ENCODE results near the gene FGD2. TPM values are rescaled to one million over a fixed set of nuclear protein-coding genes. Genes with fewer than 3 reads are reported as not detected.
"Not testable (repeated sequence)": the region's sequence is repeated elsewhere in the genome, so short reads cannot be mapped to it uniquely, and the experiment has no call there.

FGD2 gene
- total and polyA plus RNA-seq, 2 experiments from 2014 or later = 0.29 TPM; not detected in 1

GRCh38 chr6:37058084-37058586 is 52.7 kb downstream of the FGD2 start:
- H3K36me3 ChIP-seq = no peaks in the 10 kb centered on the region
- H3K27me3 ChIP-seq = no peaks in the 10 kb centered on the region
- no peak overlapping the region for H3K4me3 ChIP-seq
- no peak overlapping the region for H3K27ac ChIP-seq
- TF ChIP-seq CTCF (IDR thresholded peaks at IDR 0.05; ENCODE audit: low read depth, low read length) = no peak
- H3K4me1 ChIP-seq (ENCODE audit: low read depth) = peaks cover 11% of the 10 kb centered on the region
- DNase-seq (ENCODE audit: low read depth in 1 of 2, low spot score in 1 of 2) = no peak
- no peaks in the 10 kb centered on the region for H3K9me3 ChIP-seq (ENCODE audit: low read depth)

- DNase-seq (ENCODE audit: low read depth in 1 of 2, low spot score in 1 of 2); H3K4me3 ChIP-seq; H3K27ac ChIP-seq; H3K36me3 ChIP-seq; H3K27me3 ChIP-seq; H3K9me3 ChIP-seq (ENCODE audit: low read depth): not testable (repeated sequence)
- peaks cover 11% of the 10 kb centered on the region for H3K4me1 ChIP-seq (ENCODE audit: low read depth)
These were observed 53.5 kb downstream of the FGD2 start for GRCh38 chr6:37058984-37059343.

GRCh38 chr6:37059344-37060194 is 54.1 kb downstream of the FGD2 start:
- Histone ChIP-seq H3K36me3 (no peaks in the 10 kb centered on the region), H3K27ac (peak overlapping the region; percentile 88), H3K27me3 (no peaks in the 10 kb centered on the region), H3K4me1 (ENCODE audit: low read depth) (peaks cover 11% of the 10 kb centered on the region), H3K9me3 (ENCODE audit: low read depth) (no peaks in the 10 kb centered on the region), H3K4me3 (no peak overlapping the region)
- TF ChIP-seq CTCF (IDR thresholded peaks at IDR 0.05; ENCODE audit: low read depth, low read length) = peak; percentile 78
- DNase-seq (ENCODE audit: low read depth in 1 of 2, low spot score in 1 of 2) = peak; percentile 70 to 95

- Histone ChIP-seq H3K27me3 (no peaks in the 10 kb centered on the region), H3K9me3 (ENCODE audit: low read depth) (no peaks in the 10 kb centered on the region), H3K4me3 (no peak overlapping the region), H3K27ac (peak overlapping the region; percentile 88), H3K4me1 (ENCODE audit: low read depth) (peaks cover 11% of the 10 kb centered on the region), H3K36me3 (no peaks in the 10 kb centered on the region)
- no peak for DNase-seq (ENCODE audit: low read depth in 1 of 2, low spot score in 1 of 2)
- TF ChIP-seq CTCF (IDR thresholded peaks at IDR 0.05; ENCODE audit: low read depth, low read length) = no peak
These were observed 54.7 kb downstream of the FGD2 start for GRCh38 chr6:37060195-37060559.

- no peak overlapping the region for H3K4me3 ChIP-seq
- DNase-seq (ENCODE audit: low read depth in 1 of 2, low spot score in 1 of 2) = no peak
- no peak overlapping the region for H3K27ac ChIP-seq
- TF ChIP-seq CTCF (IDR thresholded peaks at IDR 0.05; ENCODE audit: low read depth, low read length) = no peak
- peaks cover 11% of the 10 kb centered on the region for H3K4me1 ChIP-seq (ENCODE audit: low read depth)
- H3K9me3 ChIP-seq (ENCODE audit: low read depth) = no peaks in the 10 kb centered on the region
- no peaks in the 10 kb centered on the region for H3K27me3 ChIP-seq
- H3K36me3 ChIP-seq = no peaks in the 10 kb centered on the region
These were observed 55.8 kb downstream of the FGD2 start for GRCh38 chr6:37061157-37061804.

- no peak for DNase-seq (ENCODE audit: low read depth in 1 of 2, low spot score in 1 of 2)
- Histone ChIP-seq H3K27me3 (no peaks in the 10 kb centered on the region), H3K9me3 (ENCODE audit: low read depth) (no peaks in the 10 kb centered on the region), H3K27ac (no peak overlapping the region), H3K4me1 (ENCODE audit: low read depth) (peaks cover 11% of the 10 kb centered on the region), H3K36me3 (no peaks in the 10 kb centered on the region), H3K4me3 (no peak overlapping the region)
- no peak for TF ChIP-seq CTCF (IDR thresholded peaks at IDR 0.05; ENCODE audit: low read depth, low read length)
These were observed 57.0 kb downstream of the FGD2 start for GRCh38 chr6:37062424-37062823.

Data from cardiac muscle cell (in vitro differentiated cells and primary cell).